ENCODE data around the gene PDE11A. TPM values are rescaled to one million over a fixed set of nuclear protein-coding genes. Genes with fewer than 3 reads are reported as not detected.

The PDE11A gene
- total RNA-seq, 4 donors from 2014 or later = 0.82 to 16.2 (median 4.3) TPM

DNA sequence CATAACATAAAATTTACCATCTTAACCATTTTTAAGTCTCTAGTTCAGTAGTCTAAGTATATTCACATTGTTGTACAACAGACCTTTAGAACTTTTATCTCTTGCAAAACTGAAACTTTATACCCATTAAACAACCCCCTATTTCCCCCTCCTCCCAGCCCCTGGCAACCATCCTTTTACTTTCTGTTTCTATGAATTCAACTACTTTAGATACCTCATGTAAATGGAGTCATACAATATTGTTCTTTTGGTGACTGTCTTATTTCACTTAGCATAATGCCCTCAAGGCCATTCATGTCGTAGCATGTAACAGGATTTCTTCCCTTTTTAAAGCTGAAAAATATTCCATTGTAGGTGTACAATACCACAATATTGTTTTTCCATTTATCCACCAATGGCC lies 129.8 kb downstream of the PDE11A start:
- intact Hi-C loops (cut with DNase I; ENCODE audit: low total_unique reads) (no loop called here), in situ Hi-C loops (cut with MboI; ENCODE audit: low sequenced_read_pairs in 4 of 4) (no loop called here)
- ATAC-seq = no peak
- Histone ChIP-seq H3K36me3 (no peaks in the 10 kb centered on the region), H3K9me3 (no peaks in the 10 kb centered on the region), H3K27me3 (no peaks in the 10 kb centered on the region), H3K27ac (no peak overlapping the region), H3K4me1 (no peaks in the 10 kb centered on the region), H3K4me3 (no peak overlapping the region)
- no peak for DNase-seq
- TF ChIP-seq, protein P1, sequence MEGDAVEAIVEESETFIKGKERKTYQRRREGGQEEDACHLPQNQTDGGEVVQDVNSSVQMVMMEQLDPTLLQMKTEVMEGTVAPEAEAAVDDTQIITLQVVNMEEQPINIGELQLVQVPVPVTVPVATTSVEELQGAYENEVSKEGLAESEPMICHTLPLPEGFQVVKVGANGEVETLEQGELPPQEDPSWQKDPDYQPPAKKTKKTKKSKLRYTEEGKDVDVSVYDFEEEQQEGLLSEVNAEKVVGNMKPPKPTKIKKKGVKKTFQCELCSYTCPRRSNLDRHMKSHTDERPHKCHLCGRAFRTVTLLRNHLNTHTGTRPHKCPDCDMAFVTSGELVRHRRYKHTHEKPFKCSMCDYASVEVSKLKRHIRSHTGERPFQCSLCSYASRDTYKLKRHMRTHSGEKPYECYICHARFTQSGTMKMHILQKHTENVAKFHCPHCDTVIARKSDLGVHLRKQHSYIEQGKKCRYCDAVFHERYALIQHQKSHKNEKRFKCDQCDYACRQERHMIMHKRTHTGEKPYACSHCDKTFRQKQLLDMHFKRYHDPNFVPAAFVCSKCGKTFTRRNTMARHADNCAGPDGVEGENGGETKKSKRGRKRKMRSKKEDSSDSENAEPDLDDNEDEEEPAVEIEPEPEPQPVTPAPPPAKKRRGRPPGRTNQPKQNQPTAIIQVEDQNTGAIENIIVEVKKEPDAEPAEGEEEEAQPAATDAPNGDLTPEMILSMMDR (IDR thresholded peaks at IDR 0.05 in 4 of 5, conservative IDR thresholded peaks at IDR 0.05 in 1 of 5) = no peak
- no peak for TF ChIP-seq POLR2A (IDR thresholded peaks at IDR 0.05)

DNA sequence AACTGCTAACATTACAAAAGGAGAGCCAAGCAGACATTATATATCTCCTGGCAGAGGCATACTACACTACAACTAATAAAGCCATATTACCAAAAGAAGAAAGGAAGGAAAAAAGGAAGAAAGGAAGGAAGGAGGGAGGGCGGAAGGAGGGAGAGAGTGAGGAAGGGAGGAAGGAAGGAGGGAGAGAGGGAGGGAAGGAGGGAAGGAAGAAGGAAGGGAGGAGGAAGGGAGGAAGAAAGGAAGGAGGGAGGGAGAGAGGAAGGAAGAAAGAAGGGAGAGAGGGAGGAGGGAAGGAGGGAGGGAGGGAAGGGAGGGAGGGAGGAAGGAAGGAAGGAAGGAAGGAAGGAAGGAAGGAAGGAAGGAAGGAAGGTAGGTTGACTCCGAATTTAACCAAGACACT lies 133.4 kb downstream of the PDE11A start:
- Histone ChIP-seq H3K4me1 (no peaks in the 10 kb centered on the region), H3K36me3 (no peaks in the 10 kb centered on the region), H3K27ac (no peak overlapping the region), H3K27me3 (no peaks in the 10 kb centered on the region), H3K9me3 (no peaks in the 10 kb centered on the region), H3K4me3 (no peak overlapping the region)
- DNase-seq (no peak), ATAC-seq (no peak)
- TF ChIP-seq, protein P1 (IDR thresholded peaks at IDR 0.05 in 4 of 5, conservative IDR thresholded peaks at IDR 0.05 in 1 of 5) = no peak
- TF ChIP-seq POLR2A (IDR thresholded peaks at IDR 0.05) = no peak
- intact Hi-C loops (cut with DNase I; ENCODE audit: low total_unique reads) = no loop called here
- in situ Hi-C loops (cut with MboI; ENCODE audit: low sequenced_read_pairs in 4 of 4) = no loop called here

DNA sequence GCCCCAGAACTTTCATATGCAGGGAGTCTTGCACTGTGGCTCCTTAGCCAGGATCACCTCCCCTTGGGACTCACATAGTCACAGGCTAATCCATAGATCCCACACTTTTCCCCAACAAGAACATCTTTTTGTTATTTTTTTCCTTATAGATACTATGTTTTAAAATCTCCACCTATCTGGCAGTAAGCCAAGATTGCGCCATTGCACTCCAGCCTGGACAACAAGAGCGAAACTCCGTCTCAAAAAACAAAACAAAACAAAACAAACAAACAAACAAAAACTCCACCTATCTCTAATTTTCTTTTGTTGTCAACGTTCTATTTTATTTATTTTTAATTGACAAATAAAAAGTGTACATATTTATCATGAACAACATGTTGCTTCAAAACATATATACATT lies 141.7 kb downstream of the PDE11A start:
- TF ChIP-seq, protein P1 (IDR thresholded peaks at IDR 0.05 in 4 of 5, conservative IDR thresholded peaks at IDR 0.05 in 1 of 5) = no peak
- TF ChIP-seq POLR2A (IDR thresholded peaks at IDR 0.05) = no peak
- Histone ChIP-seq H3K27me3 (no peaks in the 10 kb centered on the region), H3K27ac (no peak overlapping the region), H3K9me3 (no peaks in the 10 kb centered on the region), H3K4me1 (no peaks in the 10 kb centered on the region), H3K4me3 (no peak overlapping the region), H3K36me3 (no peaks in the 10 kb centered on the region)
- DNase-seq = no peak
- intact Hi-C loops (cut with DNase I; ENCODE audit: low total_unique reads) = no loop called here
- in situ Hi-C loops (cut with MboI; ENCODE audit: low sequenced_read_pairs in 4 of 4) = no loop called here
- no peak for ATAC-seq

- no peak for ATAC-seq
- TF ChIP-seq POLR2A (IDR thresholded peaks at IDR 0.05) = no peak
- TF ChIP-seq, protein P1 (IDR thresholded peaks at IDR 0.05 in 4 of 5, conservative IDR thresholded peaks at IDR 0.05 in 1 of 5) = no peak
- Histone ChIP-seq H3K27me3 (no peaks in the 10 kb centered on the region), H3K9me3 (no peaks in the 10 kb centered on the region), H3K36me3 (no peaks in the 10 kb centered on the region), H3K27ac (no peak overlapping the region), H3K4me3 (no peak overlapping the region), H3K4me1 (no peaks in the 10 kb centered on the region)
- intact Hi-C loops (cut with DNase I; ENCODE audit: low total_unique reads) = no loop called here
- DNase-seq = no peak
- in situ Hi-C loops (cut with MboI; ENCODE audit: low sequenced_read_pairs in 4 of 4) = no loop called here
Measured at GRCh38 chr2:177929662-177930522, 142.7 kb downstream of the PDE11A start.
